ENCODE data around the gene DNAJC2.
"Not testable (repeated sequence)": the region's sequence is repeated elsewhere in the genome, so short reads cannot be mapped to it uniquely, and the experiment has no call there.

GRCh38 chr7:103279636-103279962 lies 65.0 kb downstream of the DNAJC2 start:
- TF ChIP-seq CREB1 (CRISPR knock-in tag; IDR thresholded peaks at IDR 0.05; ENCODE audit: low read depth); JUNB (IDR thresholded peaks at IDR 0.05; ENCODE audit: unreplicated experiment); POLR2AphosphoS5 (IDR thresholded peaks at IDR 0.05; ENCODE audit: low read depth); ZNF331 (CRISPR knock-in tag; IDR thresholded peaks at IDR 0.05; ENCODE audit: low read depth); REST (IDR thresholded peaks at IDR 0.05; ENCODE audit: unreplicated experiment): not testable (repeated sequence)
- TF ChIP-seq, protein P1, sequence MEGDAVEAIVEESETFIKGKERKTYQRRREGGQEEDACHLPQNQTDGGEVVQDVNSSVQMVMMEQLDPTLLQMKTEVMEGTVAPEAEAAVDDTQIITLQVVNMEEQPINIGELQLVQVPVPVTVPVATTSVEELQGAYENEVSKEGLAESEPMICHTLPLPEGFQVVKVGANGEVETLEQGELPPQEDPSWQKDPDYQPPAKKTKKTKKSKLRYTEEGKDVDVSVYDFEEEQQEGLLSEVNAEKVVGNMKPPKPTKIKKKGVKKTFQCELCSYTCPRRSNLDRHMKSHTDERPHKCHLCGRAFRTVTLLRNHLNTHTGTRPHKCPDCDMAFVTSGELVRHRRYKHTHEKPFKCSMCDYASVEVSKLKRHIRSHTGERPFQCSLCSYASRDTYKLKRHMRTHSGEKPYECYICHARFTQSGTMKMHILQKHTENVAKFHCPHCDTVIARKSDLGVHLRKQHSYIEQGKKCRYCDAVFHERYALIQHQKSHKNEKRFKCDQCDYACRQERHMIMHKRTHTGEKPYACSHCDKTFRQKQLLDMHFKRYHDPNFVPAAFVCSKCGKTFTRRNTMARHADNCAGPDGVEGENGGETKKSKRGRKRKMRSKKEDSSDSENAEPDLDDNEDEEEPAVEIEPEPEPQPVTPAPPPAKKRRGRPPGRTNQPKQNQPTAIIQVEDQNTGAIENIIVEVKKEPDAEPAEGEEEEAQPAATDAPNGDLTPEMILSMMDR (conservative IDR thresholded peaks at IDR 0.05; ENCODE audit: low read depth in 2 of 2) = not testable (repeated sequence)
